GM19467 (cell line): ENCODE data around the gene MTHFD1L.
"Not testable (repeated sequence)": the region's sequence is repeated elsewhere in the genome, so short reads cannot be mapped to it uniquely, and the experiment has no call there.

Source experiments
- ATAC-seq: cut with Tn5 transposase; IDR thresholded peaks from one replicate; pipeline ENCODE4 v1.9.1; 2021; ENCODE audit warnings: mild to moderate bottlenecking, moderate library complexity; ENCODE audit not compliant: unreplicated experiment

The MTHFD1L gene

GRCh38 chr6:150865406-150866146 is at the start of gene MTHFD1L:
Gene MTHFD1L, plus strand, starts transcription at chr6:150865702. Its CDS starts 121 bp downstream, at chr6:150865823.
- ATAC-seq = peak; percentile 84

DNA sequence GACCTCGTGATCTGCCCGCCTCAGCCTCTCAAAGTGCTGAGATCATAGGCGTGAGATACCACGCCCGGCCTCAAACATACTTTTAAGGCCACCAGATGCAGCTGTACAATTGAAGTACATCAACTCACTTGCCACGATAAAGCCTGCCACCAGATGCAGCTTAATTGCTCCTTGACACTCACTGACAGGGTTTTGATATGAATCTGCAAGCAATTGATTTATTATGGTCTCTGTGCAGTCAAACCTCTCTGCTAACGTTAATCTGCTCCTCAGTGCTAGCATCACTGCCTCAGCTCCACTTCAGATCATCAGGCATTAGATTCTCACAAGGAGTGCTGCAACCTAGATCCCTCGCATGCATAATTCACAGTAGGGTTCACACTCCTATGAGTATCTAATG is 48.9 kb upstream of the MTHFD1L start:
- not testable (repeated sequence) for ATAC-seq

DNA sequence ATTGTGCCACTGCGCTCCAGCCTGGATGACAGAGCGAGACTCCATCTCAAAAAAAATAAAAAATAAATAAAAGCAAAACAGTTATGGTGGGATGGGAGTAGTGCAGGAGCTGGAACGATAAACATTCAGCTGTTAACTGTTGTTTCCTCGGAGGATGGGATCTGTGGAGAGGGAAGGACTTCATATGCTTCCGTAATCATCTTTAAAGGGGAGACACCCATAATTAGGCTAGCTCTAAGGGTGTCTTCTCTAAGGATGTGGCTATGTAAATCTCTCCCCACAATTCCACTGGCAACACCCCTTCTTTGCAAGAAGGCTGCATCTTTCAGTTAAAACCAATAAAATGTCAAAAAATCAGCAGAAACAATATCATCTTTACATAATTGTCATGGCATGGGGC is 42.6 kb upstream of the MTHFD1L start:
- ATAC-seq = no peak

DNA sequence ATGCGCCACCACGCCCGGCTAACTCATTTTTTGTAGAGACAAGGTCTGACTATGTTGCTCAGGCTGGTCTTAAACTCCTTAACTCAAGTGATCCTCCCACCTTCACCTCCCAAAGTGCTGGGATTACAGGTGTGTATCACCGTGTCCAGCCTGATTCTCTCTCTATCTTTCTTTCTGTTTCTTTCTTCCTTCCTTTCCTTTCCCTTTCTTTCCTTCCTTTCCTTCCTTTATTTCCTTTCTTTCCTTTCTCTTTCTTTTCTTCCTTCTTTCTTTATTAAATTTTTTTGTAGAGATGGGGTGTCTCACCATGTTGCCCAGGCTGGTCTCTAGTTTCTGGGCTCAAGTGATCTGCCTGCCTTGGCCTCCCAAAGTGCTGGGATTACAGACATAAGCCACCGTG is 38.7 kb upstream of the MTHFD1L start:
- ATAC-seq = no peak

GRCh38 chr6:150828107-150828506 is 37.4 kb upstream of the MTHFD1L start:
- not testable (repeated sequence) for ATAC-seq

GRCh38 chr6:150830439-150831165 is 34.9 kb upstream of the MTHFD1L start:
- no peak for ATAC-seq

- no peak for ATAC-seq
Measured at GRCh38 chr6:150831577-150831976, 33.9 kb upstream of the MTHFD1L start.

GRCh38 chr6:150835620-150836019 is 29.9 kb upstream of the MTHFD1L start:
- no peak for ATAC-seq

DNA sequence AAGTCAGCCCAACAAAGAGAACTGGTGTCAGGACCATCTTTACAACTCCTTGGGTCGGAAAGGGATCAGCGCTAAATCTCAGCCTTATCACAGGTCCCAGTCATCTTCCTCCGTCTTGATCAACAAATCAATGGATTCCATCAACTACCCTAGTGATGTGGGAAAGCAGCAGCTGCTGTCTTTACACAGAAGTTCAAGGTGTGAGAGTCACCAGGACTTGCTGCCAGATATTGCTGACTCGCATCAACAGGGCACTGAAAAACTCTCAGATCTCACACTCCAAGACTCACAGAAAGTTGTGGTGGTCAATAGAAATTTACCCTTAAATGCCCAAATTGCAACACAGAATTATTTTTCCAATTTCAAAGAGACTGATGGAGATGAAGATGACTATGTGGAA is 25.3 kb upstream of the MTHFD1L start:
- ATAC-seq = no peak

- no peak for ATAC-seq
Measured at GRCh38 chr6:150841189-150841588, 24.3 kb upstream of the MTHFD1L start.

DNA sequence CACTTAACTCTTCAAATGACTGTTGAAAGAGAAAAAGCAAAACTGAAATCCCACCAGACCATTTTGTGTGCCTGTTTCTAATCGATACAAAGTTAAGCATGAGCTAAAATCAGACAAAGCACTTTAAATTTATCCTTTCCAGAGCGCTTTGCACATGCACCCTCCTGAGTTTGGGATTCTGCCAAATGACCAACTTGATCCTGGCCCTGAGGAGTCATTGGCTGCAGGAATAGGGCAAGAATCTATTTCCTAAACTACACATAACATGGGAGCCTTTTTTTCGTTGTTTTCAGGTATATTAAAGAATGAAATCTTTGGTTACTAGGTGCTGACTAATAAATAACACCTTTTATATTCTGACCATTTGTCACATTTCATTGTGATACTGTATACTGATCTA is 23.8 kb upstream of the MTHFD1L start:
- no peak for ATAC-seq

DNA sequence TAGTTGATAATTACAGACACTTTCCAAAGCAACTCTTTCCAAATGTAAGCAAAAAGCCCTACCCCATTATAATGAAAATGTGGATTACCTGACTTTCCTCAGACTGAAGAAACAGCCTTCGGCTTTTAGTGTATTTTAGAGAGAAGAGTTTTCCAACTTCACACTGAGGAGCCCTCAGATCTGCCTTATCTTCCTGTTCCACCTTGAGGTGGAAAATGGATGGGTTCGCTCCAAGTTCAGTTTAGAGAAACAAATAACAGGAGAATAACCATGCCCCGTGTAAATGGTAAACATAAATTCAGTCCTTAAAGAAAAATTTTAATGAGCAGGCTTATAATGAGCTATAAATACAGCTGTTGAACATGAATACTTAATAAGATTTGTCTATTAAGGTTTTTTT is 21.1 kb upstream of the MTHFD1L start:
- ATAC-seq = no peak

DNA sequence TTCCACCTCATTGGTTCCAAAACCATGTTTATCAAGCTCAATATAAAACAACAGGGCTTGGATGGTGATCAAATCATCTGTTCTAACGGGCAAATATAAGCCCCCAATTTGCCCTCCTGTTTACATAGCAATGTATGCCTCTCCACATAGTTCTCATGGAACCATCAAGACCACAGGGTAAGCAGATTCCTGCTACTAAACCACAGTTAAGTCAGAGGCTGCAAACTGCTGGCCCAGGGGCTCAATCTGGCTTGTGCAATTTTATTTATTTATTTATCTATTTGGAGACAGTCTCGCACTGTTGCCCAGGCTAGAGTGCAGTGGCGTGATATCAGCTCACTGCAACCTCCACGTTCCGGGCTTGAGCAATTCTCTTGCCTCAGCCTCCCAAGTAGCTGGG is 18.9 kb upstream of the MTHFD1L start:
- no peak for ATAC-seq

- no peak for ATAC-seq
Measured at GRCh38 chr6:150848400-150848799, 17.1 kb upstream of the MTHFD1L start.

- not testable (repeated sequence) for ATAC-seq
Measured at GRCh38 chr6:150854392-150854791, 11.1 kb upstream of the MTHFD1L start.

- not testable (repeated sequence) for ATAC-seq
Measured at GRCh38 chr6:150855171-150855570, 10.3 kb upstream of the MTHFD1L start.

- no peak for ATAC-seq
Measured at GRCh38 chr6:150857062-150857944, 8.2 kb upstream of the MTHFD1L start.

DNA sequence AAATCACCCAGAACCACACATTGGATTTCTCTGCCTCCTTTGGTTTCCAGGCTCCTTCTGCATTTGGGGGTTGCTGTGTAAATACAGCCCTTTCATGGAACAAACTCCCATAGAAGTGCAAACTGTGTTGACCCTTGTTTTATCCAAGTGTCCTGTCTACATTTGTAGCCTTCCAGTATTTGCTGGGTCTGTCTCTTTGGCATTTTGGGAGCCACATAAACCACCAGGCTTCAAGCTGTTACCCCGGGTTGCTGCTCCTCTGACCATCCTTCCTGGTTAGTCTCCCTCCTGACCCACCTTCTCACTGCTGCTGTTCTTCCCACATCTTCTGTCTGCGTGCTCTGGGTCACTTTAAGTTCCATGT is 7.6 kb upstream of the MTHFD1L start:
- no peak for ATAC-seq

- not testable (repeated sequence) for ATAC-seq
Measured at GRCh38 chr6:150861448-150862168, 3.9 kb upstream of the MTHFD1L start.

- ATAC-seq = no peak
Measured at GRCh38 chr6:150863213-150863928, 2.1 kb upstream of the MTHFD1L start.
